Adrenal gland (tissue), 5 donors: ENCODE data around the gene P3H3.

Experiments
- CTCF ChIP-seq, 6 experiments: fragments of 450-650 bp in 4 of 6; fragments of 200-600 bp in 2 of 6; sonication (generic) in 1 of 6; IDR thresholded peaks; 1 replicate in 5 of 6; 2 replicates in 1 of 6; pipeline versions ENCODE4 v1.5.1 to v1.8.0; 2016 to 2021; ENCODE audit warnings: antibody characterized with exemption in 6 of 6, mild to moderate bottlenecking in 2 of 6, moderate library complexity in 1 of 6
- POLR2A ChIP-seq, 2 donors: fragments of 450-650 bp; IDR thresholded peaks; one replicate each; pipeline ENCODE4 v1.6.1; 2017; ENCODE audit warnings: antibody characterized with exemption in 2 of 2, mild to moderate bottlenecking in 2 of 2, moderate library complexity in 1 of 2
- donor health status: DM: no; HTN: no; CAD: no.

- no peak for TF ChIP-seq CTCF (IDR thresholded peaks at IDR 0.05)
- no peak for TF ChIP-seq POLR2A (IDR thresholded peaks at IDR 0.05)
Measured at GRCh38 chr12:6868211-6869048, 40.2 kb downstream of the P3H3 start.
